Stimulated activated CD4-positive, alpha-beta T cell treated with anti-CD3 and anti-CD28 coated beads, Interleukin-12 subunit alpha, Interleukin-12 subunit beta, amount 100 ng/mL, for 48 hours (primary cell): ENCODE measurements around the gene RUNX2.
"Not testable (repeated sequence)": the region's sequence is repeated elsewhere in the genome, so short reads cannot be mapped to it uniquely, and the experiment has no call there.

ENCODE experiments used
- DNase-seq, 3 donors: peaks; one replicate each; pipeline ENCODE4 v3.0.0-alpha.2; 2020; ENCODE audit warnings: low read depth in 2 of 3, low spot score in 1 of 3

RUNX2 gene

DNA sequence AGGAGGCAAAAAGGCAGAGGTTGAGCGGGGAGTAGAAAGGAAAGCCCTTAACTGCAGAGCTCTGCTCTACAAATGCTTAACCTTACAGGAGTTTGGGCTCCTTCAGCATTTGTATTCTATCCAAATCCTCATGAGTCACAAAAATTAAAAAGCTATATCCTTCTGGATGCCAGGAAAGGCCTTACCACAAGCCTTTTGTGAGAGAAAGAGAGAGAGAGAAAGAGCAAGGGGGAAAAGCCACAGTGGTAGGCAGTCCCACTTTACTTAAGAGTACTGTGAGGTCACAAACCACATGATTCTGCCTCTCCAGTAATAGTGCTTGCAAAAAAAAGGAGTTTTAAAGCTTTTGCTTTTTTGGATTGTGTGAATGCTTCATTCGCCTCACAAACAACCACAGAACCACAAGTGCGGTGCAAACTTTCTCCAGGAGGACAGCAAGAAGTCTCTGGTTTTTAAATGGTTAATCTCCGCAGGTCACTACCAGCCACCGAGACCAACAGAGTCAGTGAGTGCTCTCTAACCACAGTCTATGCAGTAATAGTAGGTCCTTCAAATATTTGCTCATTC is at the start of gene RUNX2:
Gene RUNX2 (plus strand): TSS at position 375 of the 567 bp plus-strand sequence. CDS start 397 bp downstream, outside the sequence.
- no peak for DNase-seq

DNA sequence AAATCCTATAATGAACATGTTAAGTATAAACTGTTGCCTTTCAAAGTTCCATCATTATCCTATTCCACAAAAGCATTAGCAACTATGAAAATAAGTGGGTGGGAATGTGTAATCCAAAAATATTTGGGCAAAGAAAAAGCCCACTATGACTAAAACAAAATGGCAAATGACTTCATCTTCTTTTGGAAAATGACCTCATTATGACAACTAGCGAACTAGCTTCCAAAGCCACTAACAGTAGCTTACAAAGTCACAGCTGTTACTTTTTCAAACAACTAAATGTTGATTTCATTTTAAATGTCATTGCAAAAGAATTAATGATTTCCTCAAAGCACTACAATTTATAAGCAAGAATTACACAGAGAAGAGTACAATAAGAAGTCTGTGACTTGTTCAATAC is 49.8 kb upstream of the RUNX2 start:
- no peak for DNase-seq

DNA sequence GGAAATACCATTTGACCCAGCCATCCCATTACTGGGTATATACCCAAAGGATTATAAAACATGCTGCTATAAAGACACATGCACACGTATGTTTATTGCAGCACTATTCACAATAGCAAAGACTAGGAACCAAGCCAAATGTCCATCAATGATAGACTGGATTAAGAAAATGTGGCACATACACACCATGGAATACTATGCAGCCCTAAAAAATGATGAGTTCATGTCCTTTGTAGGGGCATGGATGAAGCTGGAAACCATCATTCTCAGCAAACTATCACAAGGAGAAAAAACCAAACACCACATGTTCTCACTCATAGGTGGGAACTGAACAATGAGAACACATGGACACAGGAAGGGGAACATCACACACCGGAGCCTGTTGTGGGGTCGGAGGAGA is 41.4 kb upstream of the RUNX2 start:
- not testable (repeated sequence) for DNase-seq

DNA sequence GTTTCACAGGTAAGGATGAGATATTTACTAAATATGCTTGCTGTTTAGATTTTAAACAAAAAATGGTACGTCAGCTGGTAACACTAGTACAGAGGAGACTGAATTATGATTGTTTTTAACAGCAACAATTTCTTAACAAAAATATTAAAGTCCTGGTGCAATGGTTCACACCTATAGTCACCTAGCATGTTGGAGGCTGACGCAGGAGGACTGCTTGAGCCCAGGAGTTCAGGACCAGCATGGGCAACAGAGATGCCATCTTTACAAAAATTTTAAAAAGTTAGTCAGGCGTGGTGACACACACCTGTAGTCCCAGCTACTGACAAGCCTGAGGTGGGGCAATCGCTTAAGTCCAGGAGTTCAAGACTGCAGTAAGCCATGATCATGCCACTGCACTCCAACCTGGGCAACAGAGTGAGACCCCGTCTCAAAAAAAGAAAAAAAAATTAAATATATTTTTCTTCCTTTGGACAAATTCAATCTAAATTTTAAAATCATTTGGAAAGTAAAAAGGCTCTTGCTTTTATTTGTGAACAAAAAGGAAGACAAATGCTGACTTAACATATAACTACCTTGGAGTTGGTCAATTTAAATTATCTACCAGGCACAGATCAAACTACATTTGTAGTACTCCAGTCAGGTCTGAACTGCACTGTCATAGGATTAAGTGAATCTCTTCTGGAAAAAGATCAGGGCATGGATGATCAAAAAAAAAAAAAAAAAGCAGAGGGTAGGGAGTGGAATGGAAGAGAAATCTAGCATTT is 38.2 kb upstream of the RUNX2 start:
- DNase-seq = no peak

DNA sequence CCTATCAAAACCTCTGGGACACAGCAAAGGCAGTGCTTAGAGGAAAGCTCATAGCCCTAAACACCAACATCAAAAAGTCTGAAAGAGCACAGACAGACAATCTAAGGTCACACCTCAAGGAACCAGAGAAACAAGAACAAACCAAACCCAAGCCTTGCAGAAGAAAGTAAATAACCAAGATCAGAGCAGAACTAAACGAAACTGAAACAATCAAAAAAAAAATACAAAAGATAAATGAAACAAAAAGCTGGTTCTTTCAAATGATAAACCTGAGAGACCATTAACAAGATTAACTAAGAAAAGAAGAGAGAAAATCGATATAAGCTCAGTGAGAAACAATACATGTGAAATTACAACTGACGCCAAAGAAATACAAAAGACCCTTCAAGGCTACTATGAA is 34.8 kb upstream of the RUNX2 start:
- no peak for DNase-seq

DNA sequence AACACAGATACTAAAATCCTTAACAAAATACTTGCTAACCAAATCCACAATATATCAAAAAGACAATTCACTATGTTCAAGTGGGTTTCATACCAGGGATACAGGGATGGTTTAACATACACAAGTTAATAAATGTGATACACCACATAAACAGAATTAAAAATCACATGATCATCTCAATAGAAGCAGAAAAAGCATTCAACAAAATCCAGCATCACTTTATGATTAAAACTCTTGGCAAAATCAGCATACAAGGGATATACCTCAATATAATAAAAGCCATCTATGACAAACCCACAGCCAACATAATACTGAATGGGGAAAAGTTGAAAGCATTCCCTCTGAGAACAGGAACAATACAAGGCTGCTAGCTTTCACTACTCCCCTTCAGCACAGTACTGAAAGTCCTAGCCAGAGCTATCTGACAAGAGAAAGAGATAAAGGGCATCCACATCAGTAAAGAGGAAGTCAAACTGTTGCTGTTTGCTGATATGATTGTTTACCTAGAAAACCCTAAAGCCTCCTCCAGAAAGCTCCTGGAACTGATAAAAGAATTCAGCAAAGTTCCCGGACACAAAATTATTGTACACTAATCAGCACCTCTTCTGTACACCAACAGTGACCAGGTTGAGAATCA is 33.9 kb upstream of the RUNX2 start:
- not testable (repeated sequence) for DNase-seq

DNA sequence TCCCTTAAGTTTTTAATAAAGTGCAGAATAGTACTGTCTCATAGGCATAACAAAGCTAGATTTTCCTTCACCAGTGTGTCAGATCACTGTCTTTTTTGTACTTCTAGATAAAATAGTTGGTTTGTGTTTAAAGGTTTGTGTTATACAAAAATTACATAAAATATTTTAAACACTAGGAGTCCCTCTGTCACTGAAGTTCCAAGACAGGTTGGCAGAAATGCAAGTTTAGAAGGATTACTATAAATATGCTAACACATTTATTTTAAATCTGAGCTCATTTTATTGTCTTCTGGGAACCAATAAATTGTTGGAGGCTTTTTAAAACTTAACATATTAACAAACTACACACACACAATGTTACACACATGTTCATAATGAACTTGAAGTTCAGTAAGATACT is 30.8 kb upstream of the RUNX2 start:
- no peak for DNase-seq

DNA sequence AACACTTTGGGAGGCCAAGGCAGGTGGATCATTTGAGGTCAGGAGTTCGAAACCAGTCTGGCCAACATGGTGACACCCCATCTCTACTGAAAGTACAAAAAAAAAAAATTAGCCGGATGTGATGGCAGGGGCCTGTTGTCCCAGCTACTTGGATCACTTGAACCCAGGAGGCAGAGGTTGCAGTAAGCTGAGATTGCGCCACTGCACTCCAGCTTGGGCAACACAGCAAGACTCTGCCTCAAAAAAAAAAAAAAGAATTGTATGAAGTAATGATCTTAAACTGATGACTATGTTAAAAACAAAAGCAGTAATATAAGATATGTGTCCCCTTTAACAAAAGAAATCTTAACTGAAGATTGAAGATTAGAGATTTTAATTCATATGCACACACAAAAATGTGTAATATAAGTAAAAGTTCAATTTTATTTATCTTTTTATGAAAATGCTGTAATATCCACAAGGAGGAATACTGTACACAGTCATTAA is 29.0 kb upstream of the RUNX2 start:
- DNase-seq = no peak

DNA sequence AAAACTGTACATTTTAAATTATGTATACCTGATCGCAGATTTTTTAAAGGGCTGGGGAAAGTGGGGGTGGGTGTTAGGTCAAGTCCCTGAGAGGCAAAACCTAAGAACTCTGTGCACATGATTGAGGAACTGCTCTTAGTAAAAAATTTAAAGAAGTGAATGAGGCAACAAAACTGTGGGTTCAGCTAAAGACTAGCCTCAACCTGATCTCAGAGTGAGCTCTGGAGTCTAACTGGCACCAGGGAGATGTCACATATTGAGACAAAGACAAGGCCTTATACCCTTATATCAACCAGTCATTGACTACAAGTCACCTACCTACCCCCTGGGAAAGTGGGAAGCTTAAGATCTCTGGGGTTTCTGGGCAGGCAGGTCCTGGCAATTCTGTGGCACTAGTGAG is 27.4 kb upstream of the RUNX2 start:
- no peak for DNase-seq

DNA sequence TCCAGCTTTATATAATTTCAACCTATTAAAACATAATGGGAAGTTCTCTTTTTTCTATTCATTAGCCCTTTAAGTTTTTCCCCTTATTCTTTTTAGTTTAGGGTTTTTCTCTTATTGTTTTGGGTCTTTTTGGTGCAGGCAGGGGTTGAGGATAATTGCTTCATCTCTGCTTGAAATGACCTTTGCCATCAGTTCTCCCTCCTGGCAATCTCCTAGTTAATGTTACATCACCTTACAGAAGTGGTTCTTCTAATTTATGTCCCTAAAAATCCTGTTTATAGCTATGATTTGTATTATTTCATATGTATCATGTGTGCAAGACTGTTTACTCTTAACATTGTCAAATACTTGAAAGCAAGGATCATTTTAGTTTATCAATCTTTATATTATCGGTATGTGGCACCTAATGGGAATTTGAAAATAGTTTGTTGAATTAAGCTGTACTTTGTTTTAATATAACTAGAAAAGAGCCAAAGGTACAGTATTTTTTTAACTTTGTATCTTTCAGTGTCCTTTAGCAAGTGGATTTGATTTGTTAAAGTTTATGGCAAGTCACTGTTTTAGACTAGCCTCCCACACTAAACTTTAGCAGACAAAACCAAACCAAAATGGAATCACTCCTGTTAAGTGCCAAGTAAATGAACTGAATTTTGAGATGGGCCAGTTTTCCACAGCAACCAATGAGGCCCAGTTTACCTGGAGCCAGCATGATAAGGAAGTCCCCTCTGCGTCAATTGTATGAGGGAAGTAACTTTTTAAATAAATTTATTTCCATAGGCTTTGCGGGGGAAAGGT is 26.6 kb upstream of the RUNX2 start:
- DNase-seq = no peak

DNA sequence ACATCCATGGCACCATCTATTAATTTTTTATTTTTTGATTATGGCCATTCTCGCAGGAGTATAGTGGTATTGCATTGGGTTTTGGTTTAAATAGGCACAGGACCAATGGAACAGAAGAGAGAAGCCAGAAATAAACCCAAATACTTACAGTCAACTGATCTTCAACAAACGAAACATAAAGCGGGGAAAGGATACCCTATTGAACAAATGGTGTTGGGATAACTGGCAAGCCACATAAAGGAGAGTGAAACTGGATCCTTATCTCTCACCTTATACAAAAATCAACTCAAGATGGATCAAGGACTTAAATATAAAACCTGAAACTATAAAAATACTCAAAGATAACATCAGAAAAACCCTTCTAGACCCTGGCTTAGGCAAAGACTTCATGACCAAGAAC is 25.3 kb upstream of the RUNX2 start:
- DNase-seq = no peak

DNA sequence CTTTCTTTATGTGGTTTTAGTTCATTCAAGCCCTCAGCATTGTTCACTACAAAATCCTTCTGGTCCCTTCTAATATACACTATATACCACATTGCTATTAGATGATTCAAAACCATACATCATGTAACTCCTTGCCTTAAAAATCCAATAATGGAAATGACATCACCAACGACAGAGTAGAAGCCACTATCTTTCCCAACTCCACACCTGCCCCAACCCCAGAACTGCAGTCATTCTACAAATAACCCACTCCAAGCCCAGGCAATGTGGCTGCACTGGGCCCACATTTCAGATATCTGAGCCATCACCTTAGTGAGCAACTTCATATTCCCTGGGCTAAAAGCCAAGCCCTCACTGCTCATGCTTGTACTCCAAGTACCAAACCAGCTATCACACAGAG is 22.6 kb upstream of the RUNX2 start:
- DNase-seq = no peak

DNA sequence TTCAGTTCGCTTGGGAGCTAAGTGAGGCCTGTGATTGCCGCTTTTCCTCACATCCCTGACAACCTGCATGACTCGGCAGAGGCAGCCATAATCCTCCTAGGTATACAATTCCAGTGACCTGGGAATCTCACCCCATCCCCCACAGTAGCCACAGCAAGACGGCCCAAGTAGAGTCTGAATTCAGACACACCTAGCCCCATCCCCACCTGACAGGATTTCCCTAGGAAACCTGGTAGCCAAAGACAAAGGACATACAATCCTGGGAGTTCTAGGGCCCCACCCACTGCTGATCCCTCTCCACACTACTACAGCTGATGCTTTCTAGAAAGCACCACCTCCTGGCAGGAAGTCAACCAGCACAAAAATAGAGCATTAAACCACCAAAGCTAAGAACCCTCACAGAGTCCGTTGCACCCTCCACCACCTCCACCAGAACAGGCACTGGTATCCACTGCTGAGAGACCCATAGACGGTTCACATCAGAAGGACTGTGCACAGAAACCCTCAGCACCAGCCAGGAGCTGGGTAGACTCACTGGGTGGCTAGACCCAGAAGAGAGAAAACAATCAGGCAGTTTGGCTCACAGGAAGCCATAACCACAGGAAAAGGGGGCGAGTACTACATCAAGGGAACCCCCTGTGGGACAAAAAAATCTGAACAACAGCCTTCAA is 17.9 kb upstream of the RUNX2 start:
- DNase-seq = no peak

DNA sequence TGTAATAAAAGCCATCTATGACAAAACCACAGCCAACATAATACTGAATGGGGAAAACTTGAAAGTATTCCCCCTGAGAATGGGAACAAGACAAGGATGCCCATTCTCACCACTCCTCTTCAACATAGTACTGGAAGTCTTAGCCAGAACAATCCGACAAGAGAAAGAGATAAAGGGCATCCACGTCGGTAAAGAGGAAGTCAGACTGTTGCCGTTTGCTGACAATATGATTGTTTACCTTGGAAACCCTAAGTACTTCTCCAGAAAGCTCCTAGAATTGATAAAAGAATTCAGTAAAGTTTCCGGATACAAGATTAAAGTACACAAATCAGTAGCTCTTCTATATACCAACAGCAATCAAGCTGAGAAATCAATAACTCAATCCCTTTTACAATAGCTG is 14.0 kb upstream of the RUNX2 start:
- DNase-seq = no peak

DNA sequence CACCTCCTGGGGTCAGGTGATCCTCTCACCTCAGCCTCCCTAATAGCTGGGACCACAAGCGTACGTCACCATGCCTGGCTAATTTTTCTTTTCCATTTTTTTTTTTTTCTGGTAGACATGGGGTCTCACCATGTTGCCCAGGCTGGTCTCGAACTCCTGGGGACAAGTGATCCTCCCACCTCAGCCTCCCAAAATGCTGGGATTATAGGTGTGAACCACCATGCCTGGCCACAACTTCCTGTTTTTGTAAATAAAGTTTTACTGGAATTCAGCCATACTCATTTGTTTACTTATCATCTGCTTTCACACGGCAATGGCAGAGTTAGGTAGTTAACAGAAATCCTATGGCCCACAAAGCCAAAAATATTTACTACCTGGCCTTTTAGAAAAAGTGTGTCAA is 7.8 kb upstream of the RUNX2 start:
- DNase-seq = no peak

DNA sequence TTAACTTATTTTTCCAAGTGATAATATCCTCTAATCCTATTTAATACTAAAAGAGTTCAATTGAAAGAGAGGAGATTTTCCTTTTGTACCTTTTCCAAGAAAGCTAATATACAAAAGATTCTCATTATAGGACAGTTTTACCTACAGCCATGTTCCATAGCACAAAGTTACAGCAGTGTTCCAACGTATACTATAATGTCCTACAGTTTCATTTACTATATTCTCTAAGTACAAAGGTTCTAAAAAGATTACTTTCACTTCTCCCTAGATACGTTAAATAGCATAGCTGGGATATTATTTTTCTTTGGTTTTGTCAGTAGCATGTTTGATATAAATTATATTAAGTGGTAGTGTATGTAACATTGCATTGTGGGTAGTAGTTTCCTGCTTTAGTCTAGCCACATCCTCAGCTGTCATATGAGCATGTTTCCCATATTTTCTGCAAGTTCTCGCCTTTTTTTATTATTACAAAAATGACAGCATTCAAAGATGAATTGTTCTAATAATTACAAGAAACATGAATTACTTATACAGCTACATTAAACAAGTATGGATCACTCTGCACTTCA is 4.4 kb upstream of the RUNX2 start:
- no peak for DNase-seq

DNA sequence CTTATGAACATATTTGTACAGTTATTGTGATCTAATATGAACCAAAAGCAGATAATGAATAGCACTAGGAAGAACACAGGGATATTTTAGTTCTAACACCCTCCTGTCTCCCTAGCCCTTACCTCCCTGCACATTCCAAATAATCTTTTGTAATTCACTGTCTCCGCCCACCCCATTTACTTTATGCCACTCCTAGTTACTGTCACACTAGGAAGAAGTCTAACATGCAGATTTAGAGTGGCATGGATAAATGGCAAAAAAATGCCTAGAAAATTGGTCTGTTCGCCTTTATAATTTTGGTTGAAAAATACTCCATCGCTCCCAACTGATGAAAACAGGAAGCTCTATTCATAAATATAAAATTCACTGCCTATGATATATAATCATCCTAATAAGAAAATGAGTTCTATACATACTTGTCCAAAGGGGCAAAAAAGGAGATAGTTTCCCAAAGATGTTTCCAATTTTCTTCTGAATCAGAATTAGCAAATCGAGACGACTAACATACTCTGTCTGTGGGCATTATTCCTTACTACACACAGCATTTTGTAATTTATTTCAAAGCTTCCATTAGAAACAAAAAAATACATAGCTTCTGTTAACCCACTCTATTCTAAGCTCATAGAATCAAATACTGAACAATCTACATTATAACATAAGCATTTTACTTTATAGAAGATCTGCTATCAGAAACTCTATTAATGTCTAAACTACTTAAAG is 1.3 kb upstream of the RUNX2 start:
- DNase-seq = no peak

DNA sequence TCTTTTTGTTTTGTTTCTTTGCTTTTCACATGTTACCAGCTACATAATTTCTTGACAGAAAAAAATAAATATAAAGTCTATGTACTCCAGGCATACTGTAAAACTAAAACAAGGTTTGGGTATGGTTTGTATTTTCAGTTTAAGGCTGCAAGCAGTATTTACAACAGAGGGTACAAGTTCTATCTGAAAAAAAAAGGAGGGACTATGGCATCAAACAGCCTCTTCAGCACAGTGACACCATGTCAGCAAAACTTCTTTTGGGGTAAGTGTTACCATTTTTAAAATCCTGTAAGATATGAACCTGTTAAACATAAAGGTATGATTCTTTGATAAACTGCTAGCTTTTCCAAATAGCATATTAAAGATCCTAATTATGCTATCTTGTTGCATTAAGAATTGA is 393 bp downstream of the RUNX2 start:
- DNase-seq = no peak

DNA sequence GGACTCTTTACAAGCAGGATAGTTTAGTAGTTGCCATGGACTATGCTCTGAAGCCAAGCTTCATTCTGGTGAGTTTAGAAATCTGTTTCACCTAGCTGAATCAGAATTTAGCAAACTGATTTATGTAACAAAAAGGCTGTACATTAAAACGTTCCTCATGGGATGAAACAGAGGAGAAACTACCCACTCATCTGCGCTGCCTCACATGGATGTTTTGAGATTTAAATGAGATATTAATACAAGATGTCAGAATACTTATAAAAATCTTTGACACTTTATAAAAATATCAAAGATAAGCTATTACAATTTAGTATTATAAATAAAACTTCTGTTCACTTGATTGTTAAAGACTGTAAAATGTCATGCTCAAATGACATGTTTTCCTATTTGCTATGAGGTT is 16.8 kb downstream of the RUNX2 start:
- no peak for DNase-seq

DNA sequence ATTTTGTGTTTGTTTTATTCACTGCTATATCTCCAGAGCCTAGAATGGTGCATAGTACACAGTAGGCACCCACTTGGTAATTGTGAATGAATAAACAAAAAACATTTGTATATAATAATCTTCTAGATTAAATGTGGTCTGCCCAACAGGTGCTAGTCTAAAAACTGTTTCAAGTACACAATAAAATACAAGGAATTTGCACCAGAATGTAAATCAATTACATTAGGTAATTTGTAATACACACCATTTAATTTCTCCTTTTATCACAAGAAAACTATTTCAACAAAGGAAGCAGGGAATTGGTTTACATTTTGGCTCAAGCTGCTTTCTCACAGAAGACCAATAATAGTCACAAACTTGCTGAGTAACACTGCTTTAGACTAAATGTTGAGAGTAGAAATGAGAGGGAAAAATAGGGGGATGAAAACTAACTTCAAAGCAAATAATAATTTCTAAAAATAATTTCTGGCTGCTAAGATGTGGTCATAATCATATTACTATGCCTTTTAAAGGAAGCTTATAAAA is 22.1 kb downstream of the RUNX2 start:
- no peak for DNase-seq
